Suprapubic skin (tissue), 4 donors: ENCODE data around the gene TMEM106A.

Source experiments
- EP300 ChIP-seq: sonication (generic); formaldehyde crosslinking; IDR thresholded peaks from one replicate; pipeline ENCODE4 v1.6.1; 2017; ENCODE audit warnings: antibody characterized with exemption
- POLR2A ChIP-seq, 2 donors: fragments of 450-650 bp; IDR thresholded peaks; one replicate each; pipeline ENCODE4 v1.6.1; 2017; ENCODE audit warnings: antibody characterized with exemption in 2 of 2, mild to moderate bottlenecking in 2 of 2, moderate library complexity in 2 of 2
- POLR2AphosphoS5 ChIP-seq, 3 donors: sonication (generic); formaldehyde crosslinking; IDR thresholded peaks; one replicate each; pipeline ENCODE4 v1.6.1; 2017; ENCODE audit warnings: antibody characterized with exemption in 3 of 3
- TF ChIP-seq, protein P1 (sequence below), 2 donors: fragments of 200-600 bp in 1 of 2; fragments of 450-650 bp in 1 of 2; sonication (generic) in 1 of 2; IDR thresholded peaks; one replicate each; pipeline ENCODE4 v1.5.1; 2016 to 2019; ENCODE audit warnings: antibody characterized with exemption in 2 of 2, mild to moderate bottlenecking in 1 of 2, moderate library complexity in 1 of 2

DNA sequence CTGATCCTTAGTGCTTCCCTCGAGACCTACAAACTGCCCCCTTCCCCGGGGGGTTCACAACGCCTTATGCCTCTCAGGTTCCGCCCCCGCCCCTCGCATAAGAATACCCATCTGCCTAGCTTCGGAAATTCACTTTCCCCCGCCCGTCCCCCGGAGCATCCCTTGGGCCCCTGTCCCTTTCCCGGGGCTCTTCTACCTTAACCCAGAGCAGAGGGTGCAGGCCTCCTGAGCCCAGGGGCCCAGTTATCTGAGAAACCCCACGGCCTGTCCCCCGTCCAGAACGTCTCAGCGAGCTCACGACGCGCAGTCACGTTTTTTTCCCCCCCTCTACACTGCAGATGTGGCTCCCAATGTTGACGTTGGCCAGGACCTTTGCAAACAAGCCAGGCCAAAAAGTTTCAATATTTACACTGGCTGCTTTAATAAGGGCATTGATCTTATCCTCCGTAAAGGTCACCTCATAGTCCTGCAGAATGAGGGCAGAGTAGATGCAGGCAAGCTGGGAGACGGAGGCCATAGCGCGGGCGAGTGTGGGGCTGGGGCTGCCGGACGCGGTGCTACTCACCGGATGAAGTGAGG is 42.0 kb upstream of the TMEM106A start:
- TF ChIP-seq, protein P1, sequence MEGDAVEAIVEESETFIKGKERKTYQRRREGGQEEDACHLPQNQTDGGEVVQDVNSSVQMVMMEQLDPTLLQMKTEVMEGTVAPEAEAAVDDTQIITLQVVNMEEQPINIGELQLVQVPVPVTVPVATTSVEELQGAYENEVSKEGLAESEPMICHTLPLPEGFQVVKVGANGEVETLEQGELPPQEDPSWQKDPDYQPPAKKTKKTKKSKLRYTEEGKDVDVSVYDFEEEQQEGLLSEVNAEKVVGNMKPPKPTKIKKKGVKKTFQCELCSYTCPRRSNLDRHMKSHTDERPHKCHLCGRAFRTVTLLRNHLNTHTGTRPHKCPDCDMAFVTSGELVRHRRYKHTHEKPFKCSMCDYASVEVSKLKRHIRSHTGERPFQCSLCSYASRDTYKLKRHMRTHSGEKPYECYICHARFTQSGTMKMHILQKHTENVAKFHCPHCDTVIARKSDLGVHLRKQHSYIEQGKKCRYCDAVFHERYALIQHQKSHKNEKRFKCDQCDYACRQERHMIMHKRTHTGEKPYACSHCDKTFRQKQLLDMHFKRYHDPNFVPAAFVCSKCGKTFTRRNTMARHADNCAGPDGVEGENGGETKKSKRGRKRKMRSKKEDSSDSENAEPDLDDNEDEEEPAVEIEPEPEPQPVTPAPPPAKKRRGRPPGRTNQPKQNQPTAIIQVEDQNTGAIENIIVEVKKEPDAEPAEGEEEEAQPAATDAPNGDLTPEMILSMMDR (IDR thresholded peaks at IDR 0.05), result no peak
- no peak for TF ChIP-seq POLR2A (IDR thresholded peaks at IDR 0.05)
- no peak for TF ChIP-seq POLR2AphosphoS5 (IDR thresholded peaks at IDR 0.05)
- no peak for TF ChIP-seq EP300
